Esophagus muscularis mucosa (tissue), 4 donors: ENCODE data around the gene RAB11FIP2.

ENCODE experiments used
- CTCF ChIP-seq, 3 experiments: fragments of 200-600 bp in 2 of 3; fragments of 450-650 bp in 1 of 3; sonication (generic) in 2 of 3; IDR thresholded peaks; one replicate each; pipeline ENCODE4 v1.5.1; 2017 to 2019; ENCODE audit warnings: antibody characterized with exemption in 3 of 3, mild to moderate bottlenecking in 2 of 3, moderate library complexity in 1 of 3
- EP300 ChIP-seq: sonication (generic); formaldehyde crosslinking; IDR thresholded peaks from one replicate; pipeline ENCODE4 v1.6.1; 2017; ENCODE audit warnings: antibody characterized with exemption
- POLR2A ChIP-seq: fragments of 450-650 bp; IDR thresholded peaks from one replicate; pipeline ENCODE4 v1.6.1; 2017; ENCODE audit warnings: antibody characterized with exemption, moderate library complexity, mild to moderate bottlenecking, low read depth
- POLR2AphosphoS5 ChIP-seq, 2 donors: sonication (generic); formaldehyde crosslinking; IDR thresholded peaks; one replicate each; pipeline ENCODE4 v1.6.1; 2017; ENCODE audit warnings: antibody characterized with exemption in 2 of 2

GRCh38 chr10:118058371-118058770, 11.6 kb upstream of the RAB11FIP2 start:
- TF ChIP-seq POLR2AphosphoS5 (IDR thresholded peaks at IDR 0.05): no peak
- TF ChIP-seq CTCF (IDR thresholded peaks at IDR 0.05): no peak
- TF ChIP-seq POLR2A: no peak
- no peak for TF ChIP-seq EP300
